Activated naive CD4-positive, alpha-beta T cell treated with anti-CD3 and anti-CD28 coated beads, Interleukin-2, amount 50 U/mL, for 16 hours (primary cell): Measurements from ENCODE around the gene MANF.
A peak's percentile ranks its signal among the peaks of the same experiment; 100 is the strongest.
"Not testable (repeated sequence)": the region's sequence is repeated elsewhere in the genome, so short reads cannot be mapped to it uniquely, and the experiment has no call there.

Experiments used
- DNase-seq: peaks from one replicate; pipeline ENCODE4 v3.0.0-alpha.2; 2020

MANF gene

GRCh38 chr3:51384726-51385473 is at the start of gene MANF:
MANF (plus strand) TSS chr3:51385291; CDS start chr3:51385343, 52 bp downstream.
- DNase-seq = peak; percentile 98

GRCh38 chr3:51336261-51336660 is 48.8 kb upstream of the MANF start:
- no peak for DNase-seq

- DNase-seq = no peak
Measured at GRCh38 chr3:51337666-51338065, 47.4 kb upstream of the MANF start.

- DNase-seq = no peak
Measured at GRCh38 chr3:51338632-51339031, 46.5 kb upstream of the MANF start.

- no peak for DNase-seq
Measured at GRCh38 chr3:51340013-51340829, 44.9 kb upstream of the MANF start.

- DNase-seq = no peak
Measured at GRCh38 chr3:51340989-51341636, 44.0 kb upstream of the MANF start.

- no peak for DNase-seq
Measured at GRCh38 chr3:51343918-51344687, 41.0 kb upstream of the MANF start.

GRCh38 chr3:51350751-51351150 is 34.3 kb upstream of the MANF start:
- no peak for DNase-seq

- DNase-seq = no peak
Measured at GRCh38 chr3:51353131-51353530, 32.0 kb upstream of the MANF start.

GRCh38 chr3:51353691-51354090 is 31.4 kb upstream of the MANF start:
- DNase-seq = no peak

- no peak for DNase-seq
Measured at GRCh38 chr3:51354172-51354571, 30.9 kb upstream of the MANF start.

- no peak for DNase-seq
Measured at GRCh38 chr3:51354731-51355615, 30.1 kb upstream of the MANF start.

- DNase-seq = no peak
Measured at GRCh38 chr3:51355891-51356578, 29.1 kb upstream of the MANF start.

GRCh38 chr3:51357856-51358255 is 27.2 kb upstream of the MANF start:
- DNase-seq = no peak

GRCh38 chr3:51358981-51359380 is 26.1 kb upstream of the MANF start:
- DNase-seq = no peak

- DNase-seq = no peak
Measured at GRCh38 chr3:51360806-51361205, 24.3 kb upstream of the MANF start.

- no peak for DNase-seq
Measured at GRCh38 chr3:51361746-51362145, 23.3 kb upstream of the MANF start.

- no peak for DNase-seq
Measured at GRCh38 chr3:51362476-51362875, 22.6 kb upstream of the MANF start.

- not testable (repeated sequence) for DNase-seq
Measured at GRCh38 chr3:51368276-51368675, 16.8 kb upstream of the MANF start.

GRCh38 chr3:51371943-51372557 is 13.0 kb upstream of the MANF start:
- DNase-seq = peak; percentile 56
